OCI-LY1 (cell line): ENCODE data around the gene AGXT2.

Experiments
- H2AFZ ChIP-seq: fragments of 200-600 bp; sonication (generic), shearing (Covaris generic); 2 replicates; pipeline ENCODE4 v1.6.0; 2014; ENCODE audit warnings: antibody characterized with exemption, mild to moderate bottlenecking, low read length
- H3F3A ChIP-seq: fragments of 200-600 bp; sonication (generic), shearing (Covaris generic); 2 replicates; pipeline ENCODE4 v1.6.0; 2014; ENCODE audit warnings: mild to moderate bottlenecking, antibody characterized with exemption, low read length, moderate library complexity; ENCODE audit not compliant: insufficient read depth
- H3K27ac ChIP-seq: fragments of 200-600 bp; sonication (generic); 2 replicates; pipeline ENCODE4 v1.5.1; 2014; ENCODE audit warnings: low read length, mixed run types, mild to moderate bottlenecking, low read depth; ENCODE audit not compliant: poor library complexity, severe bottlenecking
- H3K27me3 ChIP-seq: fragments of 200-600 bp; sonication (generic); 2 replicates; pipeline ENCODE4 v1.6.0; 2014; ENCODE audit warnings: antibody characterized with exemption, mild to moderate bottlenecking, low read length, moderate library complexity; ENCODE audit not compliant: insufficient read depth
- H3K36me3 ChIP-seq: fragments of 200-600 bp; sonication (generic); 2 replicates; pipeline ENCODE4 v1.6.1; 2014; ENCODE audit warnings: mild to moderate bottlenecking, antibody characterized with exemption, low read length, moderate library complexity, mixed read lengths; ENCODE audit not compliant: insufficient read depth
- H3K4me1 ChIP-seq: fragments of 200-600 bp; sonication (generic); 2 replicates; pipeline ENCODE4 v1.5.1; 2014; ENCODE audit warnings: mild to moderate bottlenecking, low read length, moderate library complexity; ENCODE audit not compliant: insufficient read depth, severe bottlenecking
- H3K4me2 ChIP-seq: fragments of 200-600 bp; sonication (generic), shearing (Covaris generic); 2 replicates; pipeline ENCODE4 v1.6.1; 2014; ENCODE audit warnings: low read length
- H3K4me3 ChIP-seq: fragments of 200-600 bp; sonication (generic); 2 replicates; pipeline ENCODE4 v1.5.1; 2014; ENCODE audit warnings: low read length, low read depth, mild to moderate bottlenecking, mixed read lengths; ENCODE audit not compliant: poor library complexity, severe bottlenecking
- H3K79me2 ChIP-seq: fragments of 200-600 bp; shearing (Covaris generic); 2 replicates; pipeline ENCODE4 v1.6.1; 2016; ENCODE audit warnings: mixed run types, low read length, mixed read lengths; ENCODE audit not compliant: insufficient read depth
- H3K9ac ChIP-seq: fragments of 200-600 bp; sonication (generic), shearing (Covaris generic); 2 replicates; pipeline ENCODE4 v1.6.1; 2014; ENCODE audit warnings: mild to moderate bottlenecking, low read length, mixed read lengths
- H3K9me2 ChIP-seq: fragments of 200-600 bp; sonication (generic), shearing (Covaris generic); 2 replicates; pipeline ENCODE4 v1.6.1; 2014; ENCODE audit warnings: low read depth, mild to moderate bottlenecking, low read length, mixed read lengths
- H3K9me3 ChIP-seq: fragments of 200-600 bp; shearing (Covaris generic); 2 replicates; pipeline ENCODE4 v1.6.1; 2014; ENCODE audit warnings: low read length, mixed read lengths
- H4K20me1 ChIP-seq: fragments of 200-600 bp; sonication (generic), shearing (Covaris generic); 2 replicates; pipeline ENCODE4 v1.6.0; 2016; ENCODE audit warnings: mild to moderate bottlenecking, low read length; ENCODE audit not compliant: insufficient read depth
- CTCF ChIP-seq: fragments of 200-600 bp; sonication (generic), shearing (Covaris generic); IDR thresholded peaks from 2 replicates; pipeline ENCODE4 v1.5.1; 2017; ENCODE audit warnings: mild to moderate bottlenecking, antibody characterized with exemption, low read length, moderate library complexity, mixed read lengths
- EZH2 ChIP-seq: fragments of 200-600 bp; sonication (generic), shearing (Covaris generic); IDR thresholded peaks from 2 replicates; pipeline ENCODE4 v1.8.0; 2017; ENCODE audit warnings: borderline replicate concordance, mixed run types, mild to moderate bottlenecking, antibody characterized with exemption, low read length, moderate library complexity, mixed read lengths

AGXT2 gene

GRCh38 chr5:35010676-35011075, 37.1 kb downstream of the AGXT2 start:
- no peak overlapping the region for H3K27ac ChIP-seq
- no peaks in the 10 kb centered on the region for H3K79me2 ChIP-seq
- no peak for TF ChIP-seq CTCF
- no peak for TF ChIP-seq EZH2
- no peaks in the 10 kb centered on the region for H3K9me2 ChIP-seq
- H3K9ac ChIP-seq: no peak overlapping the region
- no peaks in the 10 kb centered on the region for H3K4me1 ChIP-seq
- no peaks in the 10 kb centered on the region for H3K36me3 ChIP-seq
- no peaks in the 10 kb centered on the region for H3K9me3 ChIP-seq
- H3F3A ChIP-seq: no peaks in the 10 kb centered on the region
- H2AFZ ChIP-seq: no peak overlapping the region
- H4K20me1 ChIP-seq: no peaks in the 10 kb centered on the region
- H3K27me3 ChIP-seq: no peaks in the 10 kb centered on the region
- no peak overlapping the region for H3K4me2 ChIP-seq
- H3K4me3 ChIP-seq: no peak overlapping the region

GRCh38 chr5:35009657-35010056, 38.1 kb downstream of the AGXT2 start:
- Histone ChIP-seq H3K27ac (no peak overlapping the region), H2AFZ (no peak overlapping the region), H3K4me2 (no peak overlapping the region), H3K9me2 (no peaks in the 10 kb centered on the region), H3K36me3 (no peaks in the 10 kb centered on the region), H3K4me1 (no peaks in the 10 kb centered on the region), H3K79me2 (no peaks in the 10 kb centered on the region), H3K9me3 (no peaks in the 10 kb centered on the region), H3K27me3 (no peaks in the 10 kb centered on the region), H3K9ac (no peak overlapping the region), H3F3A (no peaks in the 10 kb centered on the region), H3K4me3 (no peak overlapping the region), H4K20me1 (no peaks in the 10 kb centered on the region)
- TF ChIP-seq EZH2 (no peak), CTCF (no peak)

- Histone ChIP-seq H3F3A (no peaks in the 10 kb centered on the region), H4K20me1 (no peaks in the 10 kb centered on the region), H3K4me2 (no peak overlapping the region), H3K9me3 (no peaks in the 10 kb centered on the region), H3K4me3 (no peak overlapping the region), H3K9me2 (no peaks in the 10 kb centered on the region), H3K9ac (no peak overlapping the region), H3K27me3 (no peaks in the 10 kb centered on the region), H3K27ac (no peak overlapping the region), H3K4me1 (no peaks in the 10 kb centered on the region), H3K79me2 (no peaks in the 10 kb centered on the region), H2AFZ (no peak overlapping the region), H3K36me3 (no peaks in the 10 kb centered on the region)
- TF ChIP-seq CTCF (no peak), EZH2 (no peak)
These were observed 38.7 kb downstream of the AGXT2 start for GRCh38 chr5:35009019-35009418.
